GM21825 (cell line): Measurements from ENCODE around the gene PRAMEF12.
"Not testable (repeated sequence)": the region's sequence is repeated elsewhere in the genome, so short reads cannot be mapped to it uniquely, and the experiment has no call there.

Experiments used
- ATAC-seq: cut with Tn5 transposase; IDR thresholded peaks from one replicate; pipeline ENCODE4 v1.9.1; 2021; ENCODE audit warnings: mild to moderate bottlenecking, moderate library complexity; ENCODE audit not compliant: unreplicated experiment

Gene PRAMEF12

GRCh38 chr1:12773438-12773837 is at the start of gene PRAMEF12:
TSS of gene PRAMEF12 (plus strand) at chr1:12773738. CDS start at chr1:12774868, 1,130 bp downstream.
- no peak for ATAC-seq

DNA sequence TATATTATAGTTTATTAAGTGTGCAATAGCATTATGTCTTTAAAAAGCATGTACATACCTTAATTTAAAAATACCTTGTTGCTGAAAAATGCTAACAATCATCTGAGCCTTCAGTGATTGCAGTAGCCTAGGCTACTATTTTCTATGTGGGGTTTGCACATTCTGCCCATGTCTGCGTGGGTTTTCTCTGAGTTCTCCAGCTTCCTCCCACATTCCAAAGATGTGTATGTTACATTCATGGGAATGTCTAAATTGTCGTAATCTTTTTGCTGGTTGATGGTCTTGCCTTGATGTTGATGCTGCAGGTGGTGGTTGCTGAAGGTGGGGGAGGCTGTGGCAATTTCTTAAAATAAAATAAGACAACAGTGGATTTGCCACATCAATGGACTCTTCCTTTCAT is 45.1 kb upstream of the PRAMEF12 start:
- ATAC-seq, result no peak

DNA sequence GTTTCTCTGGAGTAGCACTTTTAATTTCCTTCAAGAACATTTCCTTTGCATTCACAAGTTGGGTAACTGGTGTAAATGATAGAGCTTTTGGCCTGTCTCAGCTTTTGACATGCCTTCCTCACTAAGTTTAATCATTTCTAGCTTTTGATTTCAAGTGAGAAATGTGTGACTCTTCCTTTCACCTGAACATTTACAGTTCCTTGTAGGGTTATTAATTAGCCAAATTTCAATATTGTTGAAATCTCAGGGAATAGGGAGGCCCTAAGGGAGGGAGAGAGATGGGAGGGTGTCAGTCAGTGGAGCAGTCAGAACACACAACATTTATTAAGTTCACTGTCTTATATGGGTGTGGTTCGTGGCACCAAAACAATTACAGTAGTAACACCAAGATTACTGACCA is 43.4 kb upstream of the PRAMEF12 start:
- ATAC-seq, result no peak

DNA sequence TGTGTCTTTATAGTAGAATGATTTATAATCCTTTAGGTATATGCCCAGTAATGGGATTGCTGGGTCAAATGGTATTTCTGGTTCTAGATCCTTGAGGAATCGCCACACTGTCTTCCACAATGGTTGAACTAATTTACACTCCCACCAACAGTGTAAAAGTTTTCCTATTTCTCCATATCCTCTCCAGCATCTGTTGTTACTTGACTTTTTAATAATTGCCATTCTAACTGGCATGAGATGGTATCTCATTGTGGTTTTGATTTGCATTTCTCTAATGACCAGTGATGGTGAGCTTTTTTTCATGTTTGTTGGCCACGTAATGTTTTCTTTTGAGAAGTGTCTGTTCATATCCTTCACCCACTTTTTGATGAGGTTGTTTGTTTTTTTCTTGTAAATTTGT is 42.5 kb upstream of the PRAMEF12 start:
- not testable (repeated sequence) for ATAC-seq

GRCh38 chr1:12734651-12735050 is 38.9 kb upstream of the PRAMEF12 start:
- no peak for ATAC-seq

- no peak for ATAC-seq
Measured at GRCh38 chr1:12738934-12739333, 34.6 kb upstream of the PRAMEF12 start.

- no peak for ATAC-seq
Measured at GRCh38 chr1:12739613-12740012, 33.9 kb upstream of the PRAMEF12 start.

DNA sequence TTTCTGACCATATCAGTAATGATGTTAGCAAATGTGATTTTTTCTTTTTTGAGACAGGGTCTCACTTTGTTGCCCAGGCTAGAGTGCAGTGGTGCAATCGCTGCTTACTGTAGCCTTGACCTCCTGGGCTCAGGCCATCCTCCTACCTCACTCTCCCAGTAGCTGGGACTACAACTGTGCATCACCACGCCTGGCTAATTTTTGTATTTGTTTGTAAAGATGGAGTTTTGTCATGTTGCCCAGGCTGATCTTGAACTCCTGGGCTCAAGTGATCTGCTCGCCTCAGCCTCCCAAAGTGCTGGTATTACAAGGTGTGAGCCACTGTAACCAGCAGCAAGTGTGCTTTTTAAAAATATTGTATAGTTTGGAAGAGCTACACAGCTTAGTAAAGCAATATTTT is 31.6 kb upstream of the PRAMEF12 start:
- no peak for ATAC-seq

GRCh38 chr1:12745126-12745991 is 28.2 kb upstream of the PRAMEF12 start:
- no peak for ATAC-seq

- ATAC-seq, result no peak
Measured at GRCh38 chr1:12745992-12746323, 27.6 kb upstream of the PRAMEF12 start, which contains the start of gene CFAP107. TSS of gene CFAP107 (plus strand) at chr1:12746200. CDS start at chr1:12746431, 231 bp downstream.

DNA sequence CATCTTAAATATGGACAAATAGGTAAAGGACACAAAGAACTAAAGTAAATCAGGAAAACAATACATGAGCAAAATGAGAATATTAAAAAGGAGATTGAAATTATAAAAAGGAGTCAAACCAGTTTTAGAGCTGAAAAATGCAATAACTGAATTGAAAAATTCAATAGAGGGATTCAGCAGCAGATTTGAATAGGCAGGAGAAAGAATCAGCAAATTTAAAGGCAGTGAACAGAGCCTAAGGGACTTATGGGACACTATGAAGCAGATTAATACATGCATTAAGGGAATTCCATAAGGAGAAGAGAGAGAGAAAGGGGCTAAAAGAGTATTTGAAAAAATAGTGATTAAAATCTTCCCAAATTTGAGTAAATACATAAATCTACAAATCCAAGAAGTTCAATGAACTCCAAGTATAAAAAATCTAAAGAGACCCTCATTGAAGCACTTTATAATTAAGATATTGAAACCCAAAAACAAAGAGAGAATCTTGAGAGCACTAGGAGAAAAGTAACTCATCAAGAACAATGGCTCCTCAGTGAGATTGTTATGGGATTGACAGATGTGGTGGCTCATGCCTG is 24.7 kb upstream of the PRAMEF12 start:
- ATAC-seq, result no peak

GRCh38 chr1:12754738-12755137 is 18.8 kb upstream of the PRAMEF12 start:
- ATAC-seq, result no peak

DNA sequence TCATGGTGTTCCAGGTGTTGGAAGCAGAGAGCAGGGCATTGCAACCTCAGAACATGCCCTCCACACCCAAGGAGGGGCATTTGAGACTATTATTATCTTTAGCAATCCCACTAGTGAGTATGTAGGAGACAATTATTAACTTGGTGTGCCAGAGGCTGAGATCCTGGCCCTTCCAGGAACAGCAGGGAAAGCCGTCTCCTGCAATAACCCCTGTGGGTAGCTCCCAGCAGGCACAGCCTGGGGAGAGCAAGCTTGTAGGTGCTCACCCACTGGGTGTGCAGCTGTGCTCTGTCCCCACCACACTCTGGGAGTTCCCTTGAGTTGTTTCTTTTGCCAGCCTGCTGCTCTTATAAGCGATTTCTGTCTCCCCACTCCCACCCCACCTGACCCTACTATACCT is 17.3 kb upstream of the PRAMEF12 start:
- ATAC-seq, result no peak

DNA sequence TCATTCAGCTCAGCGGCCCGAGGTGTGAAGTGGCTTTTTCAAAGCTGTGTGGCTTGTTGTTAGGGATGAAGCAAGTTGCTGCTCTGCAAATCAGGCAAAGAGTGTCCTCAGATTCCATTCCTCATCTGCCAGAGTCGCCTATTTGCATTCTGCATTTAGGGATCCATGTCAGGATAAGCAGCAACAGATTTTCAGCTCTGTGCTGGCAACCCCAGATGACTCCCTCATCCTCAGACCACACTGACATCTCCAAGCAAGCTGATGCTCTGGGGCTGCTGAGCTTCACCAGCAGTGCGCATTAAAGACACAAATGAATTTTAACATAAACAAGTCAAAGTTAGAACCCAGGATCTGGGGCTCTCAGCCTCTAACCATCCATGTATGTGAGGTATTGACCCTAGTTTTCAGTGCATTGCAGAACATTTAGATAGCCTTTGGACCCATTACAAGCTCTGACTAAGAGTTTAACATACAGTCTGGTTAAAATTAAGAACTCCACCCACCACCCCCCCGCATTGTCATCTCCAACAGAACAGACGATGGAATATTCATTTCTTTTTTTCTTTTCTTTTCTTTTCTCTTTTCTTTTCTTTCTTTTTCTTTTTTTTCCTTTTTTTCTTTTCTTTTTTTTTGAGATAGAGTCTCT is 16.6 kb upstream of the PRAMEF12 start:
- ATAC-seq, result no peak

DNA sequence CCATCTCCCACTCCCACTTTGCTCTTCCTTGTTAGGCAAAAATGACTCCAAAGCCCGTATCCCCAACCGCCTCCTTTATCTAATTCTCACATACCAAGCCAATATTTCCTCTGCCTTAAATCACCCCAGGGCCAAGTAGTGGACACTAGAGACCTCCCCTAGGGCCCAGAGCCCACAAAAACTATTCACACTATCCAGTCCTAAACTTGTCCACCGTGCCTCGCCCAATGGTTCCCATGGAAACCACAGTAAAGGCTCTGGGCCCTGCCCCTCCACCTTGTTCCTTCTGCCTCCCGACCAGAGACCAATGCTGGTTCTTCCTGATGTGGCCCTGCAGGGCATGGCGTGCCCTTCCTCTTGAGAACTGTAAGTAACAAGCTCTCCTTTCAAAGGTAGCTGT is 15.7 kb upstream of the PRAMEF12 start:
- no peak for ATAC-seq

DNA sequence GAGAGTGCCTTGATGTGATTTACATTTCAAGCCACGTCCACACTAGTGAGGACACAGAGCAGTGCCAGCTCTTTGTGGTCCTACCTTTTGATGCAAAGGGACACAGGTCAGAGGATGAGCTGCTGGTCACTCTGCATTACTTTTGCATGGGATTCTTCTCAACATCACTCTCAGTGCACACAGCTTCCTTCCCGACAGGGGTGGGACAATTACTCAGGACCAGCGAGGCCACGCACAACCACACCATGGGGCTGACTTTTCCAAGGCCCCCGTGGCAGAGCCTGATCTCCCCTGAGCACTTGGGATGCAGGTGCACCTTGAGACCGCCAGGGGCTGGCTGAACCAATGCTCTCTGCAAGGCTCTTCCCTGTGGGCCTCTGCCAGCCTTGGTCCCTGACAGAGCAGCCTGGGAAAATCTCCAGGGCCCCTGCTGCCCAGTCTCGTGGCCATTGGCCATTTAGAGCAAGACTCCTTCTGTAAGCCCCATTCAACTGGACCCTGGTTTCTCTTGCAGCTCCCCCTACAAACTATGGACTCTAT is 13.2 kb upstream of the PRAMEF12 start:
- no peak for ATAC-seq

DNA sequence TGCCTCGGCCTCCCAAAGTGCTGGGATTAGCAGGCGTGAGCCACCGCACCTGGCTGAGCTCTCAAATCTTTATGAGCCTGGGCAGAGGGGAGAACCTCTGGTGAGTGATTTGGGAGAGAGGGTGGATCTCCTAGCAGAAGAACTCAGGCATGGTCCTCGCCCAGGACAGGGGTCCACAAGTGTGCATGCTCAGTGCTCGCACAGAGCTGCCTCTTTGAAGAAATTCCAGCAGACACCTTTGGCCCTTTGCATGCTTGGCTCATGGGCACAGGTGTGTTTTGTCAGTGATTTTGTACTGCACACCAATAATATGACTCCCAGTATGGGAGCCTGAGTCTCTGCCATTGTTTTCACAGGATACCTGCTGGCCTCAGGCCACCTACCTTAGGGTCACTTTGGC is 11.8 kb upstream of the PRAMEF12 start:
- ATAC-seq, result no peak

DNA sequence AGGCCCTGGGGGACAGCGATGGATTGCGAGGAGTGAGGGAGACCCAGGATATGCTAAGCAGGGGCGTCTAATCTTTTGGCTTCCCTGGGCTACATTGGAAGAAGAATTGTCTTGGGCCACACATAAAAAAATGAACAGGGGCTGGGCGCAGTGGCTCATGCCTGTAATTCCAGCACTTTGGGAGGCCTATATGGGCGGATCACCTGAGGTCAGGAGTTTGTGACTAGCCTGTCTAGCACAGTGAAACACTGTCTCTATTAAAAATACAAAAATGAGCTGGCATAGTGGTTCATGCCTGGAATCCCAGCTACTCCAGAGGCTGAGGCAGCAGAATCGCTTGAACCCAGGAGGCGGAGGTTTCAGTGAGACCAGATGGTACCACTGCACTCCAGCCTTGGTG is 10.8 kb upstream of the PRAMEF12 start:
- no peak for ATAC-seq

DNA sequence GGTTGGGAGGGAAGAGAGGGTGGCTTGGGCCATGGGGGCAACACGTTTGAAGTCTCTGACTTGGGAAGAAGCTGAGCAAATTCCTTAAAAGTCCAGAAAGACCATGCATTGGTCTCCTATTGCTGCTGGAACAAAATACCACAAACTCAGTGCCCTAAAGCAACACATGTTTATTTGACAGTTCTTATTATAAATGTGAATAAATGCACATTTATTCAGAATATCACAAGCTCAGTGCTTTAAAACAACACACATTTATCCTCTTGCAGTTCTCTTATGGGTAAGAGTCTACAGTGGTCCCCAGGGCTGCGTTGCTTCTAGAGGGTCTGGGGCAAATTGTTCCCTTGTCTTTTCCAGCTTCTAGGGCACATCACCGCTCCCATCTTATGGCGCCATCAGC is 10.1 kb upstream of the PRAMEF12 start:
- no peak for ATAC-seq

- no peak for ATAC-seq
Measured at GRCh38 chr1:12764016-12764415, 9.5 kb upstream of the PRAMEF12 start.

DNA sequence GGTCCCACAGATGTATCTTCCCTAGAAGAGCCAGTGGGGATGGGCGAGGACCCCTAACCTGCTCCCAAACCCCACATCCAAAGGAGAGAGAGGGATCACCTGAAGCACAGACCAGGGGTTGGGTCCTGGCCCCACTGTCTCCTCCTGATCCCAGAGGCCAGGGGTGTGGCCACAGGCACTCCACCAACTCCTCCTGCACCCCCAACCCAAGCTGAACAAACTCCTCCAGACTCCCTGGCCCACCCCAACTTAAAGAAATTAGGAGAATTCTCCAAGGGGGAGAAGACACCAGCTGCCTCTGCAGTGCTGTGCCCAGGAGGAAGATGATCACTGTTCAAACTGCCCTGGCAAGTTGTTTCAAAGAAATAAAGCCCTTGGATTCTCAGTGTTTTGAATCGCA is 4.5 kb upstream of the PRAMEF12 start:
- ATAC-seq, result no peak

DNA sequence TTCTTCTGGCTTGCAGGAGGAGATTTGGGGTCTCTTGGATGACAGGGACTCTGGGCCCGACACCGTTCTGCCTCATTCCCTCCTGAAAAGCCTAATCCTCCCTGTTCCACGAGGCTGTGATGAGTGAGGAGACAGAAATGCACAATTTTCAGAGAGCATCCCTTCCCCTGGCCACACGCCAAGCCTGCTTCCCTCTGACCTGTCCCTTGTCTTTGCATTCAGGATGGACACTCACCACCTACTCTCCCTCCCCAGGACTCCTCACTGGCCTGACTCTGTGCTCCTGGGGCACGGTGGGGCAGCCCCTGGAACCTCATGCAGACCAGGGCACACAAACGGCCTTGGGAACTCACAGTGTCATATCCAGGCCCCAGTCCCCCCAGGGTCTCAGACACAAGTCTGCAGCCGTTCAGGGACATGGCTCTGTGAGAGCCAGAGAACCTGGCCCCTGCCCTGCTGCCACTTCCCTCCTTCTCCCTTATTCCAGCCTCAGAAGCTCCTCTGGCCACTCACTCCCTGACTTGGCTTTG is 3.5 kb upstream of the PRAMEF12 start:
- no peak for ATAC-seq
